Fibroblast of skin of scalp (primary cell): ENCODE measurements around the gene KCNIP4.

Experiments
- DNase-seq: peaks from one replicate; pipeline ENCODE4 v3.0.0-alpha.2; 2013

KCNIP4 gene

GRCh38 chr4:20922962-20923361, 1025.6 kb downstream of the KCNIP4 start:
- DNase-seq: no peak

DNA sequence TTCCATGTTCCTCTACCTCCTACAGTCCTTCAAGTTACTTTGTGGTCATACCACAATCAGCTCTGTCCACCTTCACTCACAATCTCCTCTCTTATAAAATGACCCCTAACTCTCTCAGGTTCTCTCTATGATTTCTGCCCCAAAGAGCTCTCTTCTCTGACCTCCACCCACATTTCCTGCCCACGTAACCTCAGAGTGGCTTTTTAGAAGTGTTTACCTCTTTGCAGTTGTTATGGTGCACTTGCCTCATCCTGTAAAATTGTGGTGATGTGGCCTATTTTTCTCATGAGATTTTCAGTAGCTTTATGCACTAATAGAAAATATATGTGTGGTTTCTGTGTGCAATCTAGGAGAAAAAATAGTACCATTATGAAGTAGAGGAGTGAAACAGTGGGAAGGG, 1032.5 kb downstream of the KCNIP4 start:
- no peak for DNase-seq

- no peak for DNase-seq
Observed at GRCh38 chr4:20904966-20905365, 1043.6 kb downstream of the KCNIP4 start.

GRCh38 chr4:20901851-20902250, 1046.7 kb downstream of the KCNIP4 start:
- no peak for DNase-seq

DNA sequence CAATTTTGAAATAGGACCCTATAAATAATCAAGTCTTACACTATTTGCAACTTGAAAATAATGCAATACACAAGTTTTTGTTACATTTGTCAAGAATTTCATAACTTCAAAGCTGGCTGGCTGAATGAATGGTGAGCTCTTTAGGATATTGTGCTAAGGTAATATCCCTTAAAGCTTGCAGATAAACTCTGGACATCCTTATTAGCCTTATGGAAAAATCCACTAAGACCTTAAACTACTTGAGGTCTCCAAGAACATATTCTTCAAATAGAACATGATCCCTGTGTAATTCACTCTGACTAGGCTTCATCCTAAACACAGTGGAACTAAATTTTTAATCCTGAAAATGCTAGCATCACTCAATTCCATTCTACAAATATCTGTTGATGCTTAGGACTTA, 1049.0 kb downstream of the KCNIP4 start:
- no peak for DNase-seq

GRCh38 chr4:20895988-20896387, 1052.6 kb downstream of the KCNIP4 start:
- DNase-seq: no peak

DNA sequence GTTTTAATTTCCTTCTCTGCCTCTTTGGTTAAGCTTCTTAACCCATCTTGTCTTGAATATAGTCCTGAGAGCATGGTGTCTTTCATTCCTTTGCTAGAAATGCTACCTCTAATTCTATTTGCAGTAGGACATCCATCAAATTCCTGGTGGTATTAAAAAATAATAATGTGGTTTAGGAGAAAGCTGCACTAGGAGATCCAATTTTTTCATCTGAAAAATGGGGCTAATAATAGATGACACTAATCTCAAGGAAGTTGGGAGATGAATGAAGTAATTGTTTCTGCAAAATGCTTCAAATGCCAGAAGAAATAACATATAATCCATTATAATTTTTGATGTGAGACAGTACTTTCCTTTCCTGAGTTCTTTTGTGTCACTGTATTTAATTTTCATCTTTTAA, 1053.4 kb downstream of the KCNIP4 start:
- no peak for DNase-seq

GRCh38 chr4:20890761-20891160, 1057.8 kb downstream of the KCNIP4 start:
- peak; percentile 0 for DNase-seq

GRCh38 chr4:20889901-20890300, 1058.7 kb downstream of the KCNIP4 start:
- DNase-seq: no peak

- DNase-seq: no peak
Observed at GRCh38 chr4:20883677-20884076, 1064.9 kb downstream of the KCNIP4 start.

GRCh38 chr4:20883231-20883630, 1065.3 kb downstream of the KCNIP4 start:
- DNase-seq: no peak

DNA sequence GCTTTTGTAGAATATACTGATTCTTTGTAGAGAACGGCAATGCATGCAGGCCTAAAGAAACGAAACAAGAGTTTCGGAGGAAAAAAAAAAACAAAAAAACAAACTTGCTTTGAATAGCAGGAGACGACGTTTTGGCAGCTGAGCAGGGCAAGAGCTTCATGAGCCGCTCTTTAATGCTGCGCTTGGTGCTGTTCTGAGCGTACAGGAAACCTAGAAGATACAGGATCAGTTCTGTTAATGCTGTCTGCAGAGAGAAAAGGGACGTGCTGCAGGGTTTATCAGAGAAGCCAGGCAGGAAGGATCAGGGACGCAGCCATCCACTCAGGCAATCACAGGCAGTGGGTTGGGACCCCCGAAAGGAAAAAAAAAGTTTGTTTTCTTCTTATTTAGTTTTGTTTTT, 1066.1 kb downstream of the KCNIP4 start:
- DNase-seq: no peak

- no peak for DNase-seq
Observed at GRCh38 chr4:20881658-20882057, 1066.9 kb downstream of the KCNIP4 start.

DNA sequence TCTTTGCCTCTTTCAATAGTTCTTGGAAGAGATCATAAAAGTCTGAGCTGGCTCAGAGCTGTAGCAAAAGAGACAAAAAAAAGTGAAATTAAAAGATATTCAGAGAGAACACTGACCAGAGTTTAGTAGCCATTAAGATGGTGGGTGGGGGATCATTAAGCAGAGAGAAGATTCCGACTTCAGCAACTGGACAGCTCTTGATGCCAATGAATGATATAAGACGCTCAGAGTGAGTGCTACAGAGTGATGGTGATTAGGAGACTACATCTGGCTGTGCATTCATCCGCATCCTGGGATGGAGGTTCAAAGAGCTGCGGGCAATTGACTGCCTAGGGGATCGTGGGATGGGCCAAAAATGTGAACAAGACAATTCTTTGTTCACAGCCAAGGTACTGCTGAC, 1069.8 kb downstream of the KCNIP4 start:
- DNase-seq: no peak

DNA sequence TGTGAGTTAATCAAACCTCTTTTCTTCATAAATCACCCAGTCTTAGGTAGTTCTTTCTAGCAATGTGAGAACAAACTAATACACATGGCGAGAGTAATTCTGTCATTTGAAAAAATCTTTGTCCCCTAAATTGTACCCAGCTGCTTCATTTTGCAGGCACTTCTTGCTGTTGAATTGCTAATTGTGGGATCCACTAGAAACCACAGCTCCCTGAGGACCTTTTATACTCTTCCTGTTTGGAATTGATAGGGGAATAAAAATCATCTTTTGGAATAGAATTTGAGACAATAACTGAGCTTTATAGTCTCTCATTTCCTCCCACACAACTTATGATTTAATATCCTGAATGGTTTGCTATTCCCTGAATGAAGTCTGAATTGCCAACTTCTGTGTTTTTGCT, 1078.1 kb downstream of the KCNIP4 start:
- DNase-seq: no peak

GRCh38 chr4:20868108-20868507, 1080.5 kb downstream of the KCNIP4 start:
- DNase-seq: no peak

GRCh38 chr4:20860878-20861277, 1087.7 kb downstream of the KCNIP4 start:
- DNase-seq: no peak

DNA sequence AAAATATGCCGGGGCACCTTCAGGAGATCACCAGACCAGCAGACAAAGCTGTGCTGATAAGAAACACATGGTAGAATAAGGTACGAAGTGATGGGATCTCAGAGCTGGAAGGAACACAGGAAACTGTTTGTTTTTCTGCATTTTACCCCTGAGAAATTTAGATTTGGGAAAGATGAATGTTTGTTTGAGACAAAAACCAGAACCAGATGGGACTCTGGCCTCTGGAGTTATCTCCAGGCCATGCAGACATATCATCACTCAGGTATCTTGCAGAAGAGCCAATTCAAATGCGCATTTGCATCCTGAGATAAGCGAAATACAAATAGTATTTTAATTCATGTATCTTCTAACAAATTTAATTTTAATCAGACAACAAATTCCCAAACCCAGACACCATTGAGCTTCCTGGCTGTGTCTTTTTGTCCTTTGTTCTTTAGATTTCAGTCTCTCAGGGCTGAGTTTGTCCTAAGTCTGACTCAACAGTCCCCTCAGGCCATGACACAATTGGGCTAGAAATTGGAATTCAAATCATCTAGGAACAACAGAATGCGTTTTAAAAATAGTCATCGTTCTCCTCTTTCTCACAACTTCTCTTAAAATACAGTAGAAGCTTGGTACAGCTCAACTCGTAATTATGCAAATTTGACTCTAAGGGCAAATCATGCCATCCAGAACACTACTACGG, 1089.3 kb downstream of the KCNIP4 start:
- no peak for DNase-seq

DNA sequence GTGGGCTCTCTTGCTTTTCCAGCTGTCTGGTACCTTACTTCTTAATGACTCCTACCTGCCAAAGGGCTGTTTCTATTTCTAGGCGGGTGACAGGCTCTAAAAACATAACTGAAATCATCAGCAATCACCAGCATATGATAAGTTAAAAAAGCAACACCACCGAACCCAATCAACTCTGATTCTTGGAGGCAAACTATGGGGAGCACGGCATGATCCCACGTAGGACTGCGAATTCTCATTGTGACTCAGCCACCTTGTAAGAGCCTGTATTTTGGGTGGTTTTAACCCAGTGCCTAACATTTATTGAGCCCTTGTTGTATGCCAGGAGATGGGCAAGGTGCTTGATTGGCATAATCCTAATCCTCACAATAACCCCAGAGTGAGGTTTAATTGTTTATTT, 1091.5 kb downstream of the KCNIP4 start:
- no peak for DNase-seq

DNA sequence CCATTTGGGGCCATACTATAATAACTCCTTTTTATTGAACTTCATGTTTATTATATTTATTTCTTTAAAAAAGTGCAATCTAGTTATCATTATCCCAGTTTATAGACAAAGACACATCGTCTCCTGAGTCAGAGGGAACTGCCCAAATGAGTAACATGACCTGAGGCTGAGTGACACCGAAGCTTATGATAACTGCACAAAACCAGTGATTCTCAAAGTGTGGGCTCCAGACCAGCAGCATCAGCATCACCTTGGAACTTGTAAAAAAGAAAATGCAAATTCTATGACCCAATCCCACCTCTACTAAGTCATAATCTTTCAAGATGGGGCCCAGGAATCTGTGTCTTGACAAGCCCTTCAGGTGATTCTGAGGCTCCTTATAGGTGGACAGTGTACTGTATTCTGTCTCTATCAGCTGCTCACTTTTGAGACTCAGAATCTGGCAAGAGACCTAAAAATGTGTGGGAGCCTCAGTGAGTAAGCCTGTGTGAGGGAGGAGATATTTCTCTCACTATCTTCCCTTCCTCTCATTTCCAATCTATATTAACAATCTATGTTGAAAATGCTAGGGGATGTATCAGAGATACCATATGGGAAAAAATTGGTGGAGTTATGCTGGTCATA, 1101.3 kb downstream of the KCNIP4 start:
- DNase-seq: no peak

DNA sequence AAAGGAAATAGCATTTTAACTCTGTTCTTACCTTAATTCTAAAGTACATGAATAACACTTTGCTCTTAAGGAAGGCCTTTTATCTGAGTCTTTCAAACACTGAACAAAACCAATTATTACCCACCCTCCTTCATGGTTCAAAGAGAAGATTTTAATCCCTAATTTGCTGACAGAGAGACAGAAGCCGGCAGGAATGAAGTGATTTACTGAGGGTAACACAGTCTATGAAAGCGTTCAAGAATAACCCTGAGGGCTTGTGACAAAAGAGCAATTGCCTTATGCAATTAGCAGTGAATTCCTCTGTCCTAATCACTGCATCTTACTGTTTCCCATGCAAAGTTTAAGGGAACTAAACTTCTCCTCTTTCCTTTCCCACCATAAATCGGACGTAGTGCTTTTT, 1104.3 kb downstream of the KCNIP4 start:
- no peak for DNase-seq

DNA sequence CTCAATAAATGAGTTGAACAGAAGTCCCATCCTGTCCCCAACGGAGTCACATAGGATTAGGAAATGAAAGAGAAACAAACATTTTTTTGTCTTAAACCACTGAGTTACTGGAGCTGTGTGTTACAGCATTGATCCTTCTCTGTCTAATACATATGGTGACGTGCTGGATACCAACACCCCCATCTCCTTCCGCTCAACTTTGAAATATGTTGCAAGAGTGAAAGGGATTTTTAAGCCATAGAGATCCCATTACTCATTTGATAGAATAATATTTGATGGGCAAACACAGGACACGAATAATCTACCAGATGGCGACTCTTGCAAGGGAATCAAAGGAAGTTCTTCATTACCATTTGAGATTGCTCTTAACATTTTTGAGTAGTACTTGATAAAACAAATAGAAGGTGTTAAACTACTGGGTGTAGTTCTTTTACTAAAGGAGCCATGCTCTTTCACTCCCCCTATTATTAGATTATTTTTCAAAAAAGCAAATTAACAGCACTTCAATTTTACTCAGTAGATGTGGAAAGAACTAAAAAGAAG, 1107.9 kb downstream of the KCNIP4 start:
- DNase-seq: peak; percentile 25

GRCh38 chr4:20839957-20840356, 1108.6 kb downstream of the KCNIP4 start:
- peak; percentile 90 for DNase-seq

GRCh38 chr4:20838476-20838875, 1110.1 kb downstream of the KCNIP4 start:
- no peak for DNase-seq
